Measurements from ENCODE around the gene EBF3.

- TF ChIP-seq GTF3C2 (IDR thresholded peaks at IDR 0.05; ENCODE audit: borderline replicate concordance, extremely low read depth, insufficient read length) (no peak), DEAF1 (CRISPR knock-in tag; IDR thresholded peaks at IDR 0.05) (no peak), SNAPC5 (CRISPR knock-in tag; IDR thresholded peaks at IDR 0.05) (no peak), TAF1 (IDR thresholded peaks at IDR 0.05; ENCODE audit: control insufficient read depth, extremely low read depth, insufficient read depth, low read length, severe bottlenecking) (no peak), PYGO2 (tag; IDR thresholded peaks at IDR 0.05) (no peak)
Observed at GRCh38 chr10:129895811-129896135, 68.3 kb downstream of the EBF3 start.
